GM12873 (cell line): ENCODE data around the gene FAIM2.

Experiments
- CTCF ChIP-seq: IDR thresholded peaks from 2 replicates; pipeline ENCODE4 v1.5.1; 2012; ENCODE audit warnings: low read depth, mild to moderate bottlenecking, moderate library complexity, low read length, control low read depth; ENCODE audit not compliant: insufficient read depth; ENCODE audit errors: missing control alignments

Gene FAIM2

GRCh38 chr12:49867570-49868341, 35.9 kb downstream of the FAIM2 start:
- no peak for TF ChIP-seq CTCF

- peak; percentile 97 for TF ChIP-seq CTCF
Observed at GRCh38 chr12:49866859-49867569, 36.7 kb downstream of the FAIM2 start.

DNA sequence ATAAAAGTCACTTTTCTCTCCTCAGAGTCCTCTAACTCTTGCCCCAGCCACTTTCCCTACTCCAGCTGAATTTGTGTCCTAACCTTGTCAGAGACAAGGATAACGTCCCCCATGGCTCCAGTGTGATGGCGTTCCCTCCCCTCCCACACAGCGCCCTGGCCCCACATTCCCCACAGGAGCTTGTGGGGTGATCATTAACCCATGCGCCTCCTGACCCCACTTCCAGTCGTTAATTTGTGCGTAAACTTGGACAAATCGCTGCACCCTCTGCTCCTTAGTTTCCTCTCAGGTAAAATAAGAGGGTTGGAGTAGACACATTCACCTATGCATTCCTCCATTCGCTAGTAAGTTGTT, 37.9 kb downstream of the FAIM2 start:
- no peak for TF ChIP-seq CTCF

GRCh38 chr12:49865109-49865781, 38.5 kb downstream of the FAIM2 start:
- no peak for TF ChIP-seq CTCF

- no peak for TF ChIP-seq CTCF
Observed at GRCh38 chr12:49864798-49865090, 39.0 kb downstream of the FAIM2 start.

DNA sequence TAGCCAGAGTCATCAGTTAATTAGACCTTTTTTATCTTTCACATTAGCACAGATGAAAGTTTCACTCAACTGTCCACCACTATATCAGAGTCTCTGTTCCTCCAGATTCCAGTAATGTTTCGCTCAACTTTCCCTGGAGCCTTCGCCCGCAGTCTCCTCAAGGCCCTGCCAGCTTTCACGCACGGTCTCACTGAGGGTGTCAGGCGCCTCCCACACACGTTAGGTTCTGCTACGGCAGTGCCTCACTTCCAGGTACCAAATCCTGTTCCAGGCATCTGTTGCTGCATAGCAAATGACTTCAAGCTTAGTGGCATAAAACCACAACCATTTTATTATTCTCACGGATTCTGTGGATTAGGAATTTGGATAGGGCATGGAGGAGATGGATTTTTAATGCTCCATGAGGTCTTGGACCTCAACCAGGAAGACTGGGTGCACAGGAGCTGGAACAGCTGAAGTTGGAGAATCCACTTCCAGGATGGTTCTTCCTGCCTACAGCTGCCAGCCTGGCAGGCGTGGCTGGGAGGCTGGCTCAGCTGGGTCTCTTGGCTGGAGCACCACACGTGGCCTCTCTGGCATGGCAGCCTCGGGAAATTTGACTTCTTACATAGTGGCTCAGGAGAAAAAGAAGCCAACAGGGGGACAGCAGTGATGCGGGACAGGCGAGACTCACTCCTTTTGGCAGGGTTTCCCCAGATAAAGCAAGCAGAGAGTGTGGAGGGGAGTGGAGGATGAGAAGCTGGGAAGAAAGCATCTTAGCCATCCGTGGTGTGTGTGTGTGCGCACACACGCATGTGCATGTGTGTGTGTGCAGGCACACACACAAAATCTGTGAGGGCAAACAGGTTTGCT, 39.5 kb downstream of the FAIM2 start:
- no peak for TF ChIP-seq CTCF
